ENCODE results near the gene NEK7.

DNA sequence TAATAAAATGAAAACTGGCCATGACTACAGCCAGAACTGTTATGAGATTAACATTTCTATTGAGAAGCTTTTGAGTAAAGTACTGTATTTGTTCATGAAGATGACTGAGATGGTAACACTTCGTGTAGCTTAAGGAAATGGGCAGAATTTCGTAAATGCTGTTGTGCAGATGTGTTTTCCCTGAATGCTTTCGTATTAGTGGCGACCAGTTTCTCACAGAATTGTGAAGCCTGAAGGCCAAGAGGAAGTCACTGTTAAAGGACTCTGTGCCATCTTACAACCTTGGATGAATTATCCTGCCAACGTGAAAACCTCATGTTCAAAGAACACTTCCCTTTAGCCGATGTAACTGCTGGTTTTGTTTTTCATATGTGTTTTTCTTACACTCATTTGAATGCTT lies 164.0 kb downstream of the NEK7 start:
- TF ChIP-seq, protein P1, sequence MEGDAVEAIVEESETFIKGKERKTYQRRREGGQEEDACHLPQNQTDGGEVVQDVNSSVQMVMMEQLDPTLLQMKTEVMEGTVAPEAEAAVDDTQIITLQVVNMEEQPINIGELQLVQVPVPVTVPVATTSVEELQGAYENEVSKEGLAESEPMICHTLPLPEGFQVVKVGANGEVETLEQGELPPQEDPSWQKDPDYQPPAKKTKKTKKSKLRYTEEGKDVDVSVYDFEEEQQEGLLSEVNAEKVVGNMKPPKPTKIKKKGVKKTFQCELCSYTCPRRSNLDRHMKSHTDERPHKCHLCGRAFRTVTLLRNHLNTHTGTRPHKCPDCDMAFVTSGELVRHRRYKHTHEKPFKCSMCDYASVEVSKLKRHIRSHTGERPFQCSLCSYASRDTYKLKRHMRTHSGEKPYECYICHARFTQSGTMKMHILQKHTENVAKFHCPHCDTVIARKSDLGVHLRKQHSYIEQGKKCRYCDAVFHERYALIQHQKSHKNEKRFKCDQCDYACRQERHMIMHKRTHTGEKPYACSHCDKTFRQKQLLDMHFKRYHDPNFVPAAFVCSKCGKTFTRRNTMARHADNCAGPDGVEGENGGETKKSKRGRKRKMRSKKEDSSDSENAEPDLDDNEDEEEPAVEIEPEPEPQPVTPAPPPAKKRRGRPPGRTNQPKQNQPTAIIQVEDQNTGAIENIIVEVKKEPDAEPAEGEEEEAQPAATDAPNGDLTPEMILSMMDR (IDR thresholded peaks at IDR 0.05; ENCODE audit: insufficient read depth, low read length, poor library complexity, severe bottlenecking) = no peak
- no peak for TF ChIP-seq EZH2phosphoT487 (conservative IDR thresholded peaks at IDR 0.05; ENCODE audit: low read length)
